HFF-Myc (cell line): ENCODE data around the gene DMWD.

Source experiments
- DNase-seq: peaks from one replicate; pipeline ENCODE4 v3.0.0-alpha.2; 2011; ENCODE audit warnings: low read depth; ENCODE audit errors: extremely low read depth
- H3K4me3 ChIP-seq: replicated peaks from 2 replicates; pipeline ENCODE4 v1.5.1; 2011; ENCODE audit warnings: low read depth, mild to moderate bottlenecking, control low read depth, low read length
- CTCF ChIP-seq: IDR thresholded peaks from 2 replicates; pipeline ENCODE4 v1.5.1; 2012; ENCODE audit warnings: mild to moderate bottlenecking, low read depth, low read length, control low read depth; ENCODE audit errors: missing control alignments

DMWD gene

GRCh38 chr19:45826934-45827333 lies 34.3 kb upstream of the DMWD start:
- TF ChIP-seq CTCF, result no peak
- DNase-seq, result no peak
- no peak overlapping the region for H3K4me3 ChIP-seq

GRCh38 chr19:45825917-45826893 lies 33.6 kb upstream of the DMWD start:
- H3K4me3 ChIP-seq, result no peak overlapping the region
- no peak for TF ChIP-seq CTCF
- no peak for DNase-seq

- no peak for DNase-seq
- no peak for TF ChIP-seq CTCF
- H3K4me3 ChIP-seq, result no peak overlapping the region
These were observed 32.6 kb upstream of the DMWD start for GRCh38 chr19:45825263-45825605.

GRCh38 chr19:45824531-45825262 lies 32.1 kb upstream of the DMWD start:
- DNase-seq, result no peak
- no peak overlapping the region for H3K4me3 ChIP-seq
- no peak for TF ChIP-seq CTCF

- no peak for DNase-seq
- TF ChIP-seq CTCF, result no peak
- H3K4me3 ChIP-seq, result no peak overlapping the region
These were observed 31.4 kb upstream of the DMWD start for GRCh38 chr19:45824041-45824471.

GRCh38 chr19:45823182-45823581 lies 30.5 kb upstream of the DMWD start:
- H3K4me3 ChIP-seq, result no peak overlapping the region
- TF ChIP-seq CTCF, result no peak
- no peak for DNase-seq
